HEK293 (cell line): Measurements from ENCODE around the gene UBE3A.

Experiments used
- CTCF ChIA-PET: fragments of 350-600 bp; formaldehyde crosslinking; extraction: SDS; loops from one replicate; lab custom pipeline; 2021; ENCODE audit warnings: antibody characterized with exemption; lab: Yijun Ruan, JAX
- POLR2A ChIA-PET: fragments of 300-600 bp; formaldehyde crosslinking; extraction: SDS; loops from one replicate; lab custom pipeline; 2020; ENCODE audit warnings: antibody characterized with exemption, inconsistent platforms; lab: Yijun Ruan, JAX
- H3K27ac ChIP-seq: fragments of 200-500 bp; sonication (Bioruptor generic); 2 replicates; pipeline ENCODE4 v1.5.1; 2014; ENCODE audit warnings: low read depth, low read length, control low read depth, inconsistent platforms; ENCODE audit errors: extremely low read depth
- H3K36me3 ChIP-seq, 2 experiments: fragments of 200-500 bp in 1 of 2; sonication (Bioruptor generic) in 1 of 2; 1 replicate in 1 of 2; 2 replicates in 1 of 2; pipeline ENCODE4 v1.5.1; 2014 to 2017; ENCODE audit warnings: inconsistent platforms in 2 of 2, low read length in 2 of 2; ENCODE audit not compliant: control insufficient read depth in 2 of 2, insufficient read depth in 1 of 2
- H3K4me1 ChIP-seq: fragments of 200-500 bp; sonication (Bioruptor generic); 2 replicates; pipeline ENCODE4 v1.5.1; 2014; ENCODE audit warnings: mild to moderate bottlenecking, low read length, inconsistent platforms; ENCODE audit not compliant: control insufficient read depth, insufficient read depth
- H3K4me3 ChIP-seq: 2 replicates; pipeline ENCODE4 v1.5.1; 2011; ENCODE audit warnings: low read depth, mild to moderate bottlenecking, control low read depth, low read length, moderate library complexity
- H3K9me3 ChIP-seq: fragments of 200-500 bp; sonication (Bioruptor generic); 2 replicates; pipeline ENCODE4 v1.5.1; 2014; ENCODE audit warnings: low read depth, low read length, inconsistent platforms; ENCODE audit not compliant: control insufficient read depth, insufficient read depth
- GFI1B ChIP-seq: fragments of 450-650 bp; formaldehyde crosslinking; IDR thresholded peaks from 2 replicates; pipeline ENCODE4 v1.5.1; 2016; ENCODE audit warnings: missing biosample characterization, missing genetic modification characterization
- GLIS2 ChIP-seq: fragments of 450-650 bp; formaldehyde crosslinking; IDR thresholded peaks from 2 replicates; pipeline ENCODE4 v1.5.1; 2016; ENCODE audit warnings: missing biosample characterization, missing genetic modification characterization
- KLF8 ChIP-seq: fragments of 450-650 bp; formaldehyde crosslinking; IDR thresholded peaks from 2 replicates; pipeline ENCODE4 v1.5.1; 2016; ENCODE audit warnings: missing biosample characterization, missing genetic modification characterization
- SCRT1 ChIP-seq: fragments of 450-650 bp; formaldehyde crosslinking; IDR thresholded peaks from 2 replicates; pipeline ENCODE4 v1.5.1; 2016; ENCODE audit warnings: missing biosample characterization, missing genetic modification characterization, borderline replicate concordance
- SP3 ChIP-seq: fragments of 450-650 bp; formaldehyde crosslinking; IDR thresholded peaks from 2 replicates; pipeline ENCODE4 v1.5.1; 2016; ENCODE audit warnings: missing biosample characterization, missing genetic modification characterization
- TCF7L2 ChIP-seq: IDR thresholded peaks from 2 replicates; pipeline ENCODE4 v1.6.1; 2011; ENCODE audit warnings: low read depth, mild to moderate bottlenecking, inconsistent platforms, low read length, moderate library complexity, borderline replicate concordance
- TSHZ1 ChIP-seq: fragments of 450-650 bp; formaldehyde crosslinking; IDR thresholded peaks from 2 replicates; pipeline ENCODE4 v1.5.1; 2016; ENCODE audit warnings: missing biosample characterization, missing genetic modification characterization, borderline replicate concordance
- ZBTB1 ChIP-seq: fragments of 450-650 bp; formaldehyde crosslinking; IDR thresholded peaks from 2 replicates; pipeline ENCODE4 v1.5.1; 2016; ENCODE audit warnings: missing biosample characterization, missing genetic modification characterization
- ZFP41 ChIP-seq: fragments of 450-650 bp; formaldehyde crosslinking; IDR thresholded peaks from 2 replicates; pipeline ENCODE4 v1.5.1; 2016; ENCODE audit warnings: missing biosample characterization, missing genetic modification characterization, borderline replicate concordance
- ZNF211 ChIP-seq: fragments of 450-650 bp; formaldehyde crosslinking; IDR thresholded peaks from 2 replicates; pipeline ENCODE4 v1.5.1; 2016; ENCODE audit warnings: low read depth, missing biosample characterization, missing genetic modification characterization
- ZNF23 ChIP-seq: fragments of 450-650 bp; formaldehyde crosslinking; IDR thresholded peaks from 2 replicates; pipeline ENCODE4 v1.5.1; 2016; ENCODE audit warnings: missing biosample characterization, missing genetic modification characterization, borderline replicate concordance
- ZNF280C ChIP-seq: fragments of 450-650 bp; formaldehyde crosslinking; IDR thresholded peaks from 2 replicates; pipeline ENCODE4 v1.5.1; 2016; ENCODE audit warnings: missing biosample characterization, missing genetic modification characterization
- ZNF335 ChIP-seq: fragments of 450-650 bp; formaldehyde crosslinking; conservative IDR thresholded peaks from 2 replicates; pipeline ENCODE4 v1.5.1; 2016; ENCODE audit warnings: missing biosample characterization, missing genetic modification characterization
- ZNF391 ChIP-seq: fragments of 450-650 bp; formaldehyde crosslinking; IDR thresholded peaks from 2 replicates; pipeline ENCODE4 v1.5.1; 2016; ENCODE audit warnings: low read depth, missing biosample characterization, missing genetic modification characterization, borderline replicate concordance
- ZNF426 ChIP-seq: fragments of 450-650 bp; formaldehyde crosslinking; IDR thresholded peaks from 2 replicates; pipeline ENCODE4 v1.5.1; 2017; ENCODE audit warnings: missing biosample characterization, missing genetic modification characterization, mild to moderate bottlenecking, inconsistent platforms, moderate library complexity
- ZNF449 ChIP-seq: fragments of 450-650 bp; formaldehyde crosslinking; IDR thresholded peaks from 2 replicates; pipeline ENCODE4 v1.5.1; 2017; ENCODE audit warnings: missing biosample characterization, mild to moderate bottlenecking, missing genetic modification characterization, moderate library complexity
- ZNF518A ChIP-seq: fragments of 450-650 bp; formaldehyde crosslinking; conservative IDR thresholded peaks from 2 replicates; pipeline ENCODE4 v1.5.1; 2016; ENCODE audit warnings: low read depth, missing biosample characterization, missing genetic modification characterization
- ZNF549 ChIP-seq: fragments of 450-650 bp; IDR thresholded peaks from 2 replicates; pipeline ENCODE4 v1.5.1; 2018; ENCODE audit warnings: missing biosample characterization, missing genetic modification characterization, mild to moderate bottlenecking, inconsistent platforms, moderate library complexity
- ZNF621 ChIP-seq: fragments of 450-650 bp; formaldehyde crosslinking; IDR thresholded peaks from 2 replicates; pipeline ENCODE4 v1.5.1; 2017; ENCODE audit warnings: missing biosample characterization, missing genetic modification characterization
- ZNF670 ChIP-seq: fragments of 450-650 bp; formaldehyde crosslinking; IDR thresholded peaks from 2 replicates; pipeline ENCODE4 v1.5.1; 2016; ENCODE audit warnings: missing biosample characterization, missing genetic modification characterization, low read depth
- ZNF768 ChIP-seq: fragments of 450-650 bp; formaldehyde crosslinking; IDR thresholded peaks from 2 replicates; pipeline ENCODE4 v1.5.1; 2018; ENCODE audit warnings: missing biosample characterization, mild to moderate bottlenecking, missing genetic modification characterization
- ZNF785 ChIP-seq: fragments of 450-650 bp; formaldehyde crosslinking; IDR thresholded peaks from 2 replicates; pipeline ENCODE4 v1.5.1; 2016; ENCODE audit warnings: missing biosample characterization, missing genetic modification characterization

The UBE3A gene

GRCh38 chr15:25407950-25408349 is 30.9 kb downstream of the UBE3A start (continued):
- TF ChIP-seq ZNF518A (tag by site-specific recombination) = no peak
- no peak for TF ChIP-seq ZNF621 (tag by site-specific recombination)
- no peak for TF ChIP-seq ZNF670 (tag by site-specific recombination)
- TF ChIP-seq KLF8 (tag by site-specific recombination) = no peak
- TF ChIP-seq GLIS2 (tag by site-specific recombination) = no peak
- TF ChIP-seq ZNF23 (tag by site-specific recombination) = no peak
- TF ChIP-seq ZNF785 (tag by site-specific recombination) = no peak
- TF ChIP-seq ZNF335 (tag by site-specific recombination) = no peak
- no peak for TF ChIP-seq GFI1B (tag by site-specific recombination)
- no peak for TF ChIP-seq TSHZ1

- H3K27ac ChIP-seq = no peak overlapping the region
- no peaks in the 10 kb centered on the region for H3K9me3 ChIP-seq
- peaks cover 2% of the 10 kb centered on the region; the same call in 1 of the 2 replicates for H3K4me1 ChIP-seq
- no peak for TF ChIP-seq ZFP41 (tag by site-specific recombination)
- no peak for TF ChIP-seq ZBTB1 (tag by site-specific recombination)
- TF ChIP-seq SCRT1 (tag by site-specific recombination) = no peak
- no peak for TF ChIP-seq ZNF426
- no peak for TF ChIP-seq ZNF549 (tag by site-specific recombination)
- POLR2A ChIA-PET = no interaction called here
- H3K4me3 ChIP-seq = no peak overlapping the region
- H3K36me3 ChIP-seq = peaks cover 4 to 31% of the 10 kb centered on the region in 2 experiments; a peak in 2 of 3 replicates
- CTCF ChIA-PET = no interaction called here
These were observed 32.0 kb downstream of the UBE3A start for GRCh38 chr15:25406846-25407245.

GRCh38 chr15:25406261-25406660 is 32.6 kb downstream of the UBE3A start:
- Histone ChIP-seq H3K9me3 (no peaks in the 10 kb centered on the region), H3K4me1 (peaks cover 2% of the 10 kb centered on the region; the same call in 1 of the 2 replicates), H3K36me3 (peaks cover 4 to 32% of the 10 kb centered on the region in 2 experiments; a peak in 2 of 3 replicates), H3K4me3 (no peak overlapping the region), H3K27ac (no peak overlapping the region)
- ChIA-PET POLR2A (no interaction called here), CTCF (no interaction called here)
- TF ChIP-seq ZNF211 (tag by site-specific recombination) (no peak), ZNF768 (no peak), ZNF391 (tag by site-specific recombination) (no peak), TCF7L2 (no peak), SP3 (tag by site-specific recombination) (no peak), ZNF449 (no peak), ZNF280C (no peak), ZBTB1 (tag by site-specific recombination) (no peak)
